AG04450 (cell line): ENCODE results near the gene VCL. TPM values are rescaled to one million over a fixed set of nuclear protein-coding genes. Genes with fewer than 3 reads are reported as not detected.
A peak's percentile ranks its signal among the peaks of the same experiment; 100 is the strongest.

Experiments
- CTCF ChIA-PET: fragments of 300-600, 350-600 bp; formaldehyde crosslinking; extraction: SDS; loops from one replicate; lab custom pipeline; 2022; ENCODE audit warnings: antibody characterized with exemption, inconsistent platforms; lab: Charles Lee
- POLR2A ChIA-PET: fragments of 350-600 bp; formaldehyde crosslinking; extraction: SDS; loops from one replicate; lab custom pipeline; 2021; ENCODE audit warnings: antibody characterized with exemption, inconsistent platforms; lab: Yijun Ruan, JAX
- DNase-seq: peaks from one replicate; pipeline ENCODE4 v3.0.0-alpha.2; 2011; ENCODE audit warnings: low read depth, low spot score
- H3K27ac ChIP-seq: one replicate; pipeline ENCODE4 v1.5.1; 2012; ENCODE audit warnings: low read depth, low read length, control low read depth
- H3K27me3 ChIP-seq: one replicate; pipeline ENCODE4 v1.6.0; 2012; ENCODE audit warnings: low read length; ENCODE audit not compliant: control insufficient read depth, insufficient read depth
- H3K4me3 ChIP-seq: 2 replicates; pipeline ENCODE4 v1.5.1; 2011; ENCODE audit warnings: mild to moderate bottlenecking, low read depth, low read length, control low read depth
- H3K9me3 ChIP-seq: 2 replicates; pipeline ENCODE4 v1.5.1; 2012; ENCODE audit warnings: low read length; ENCODE audit not compliant: control insufficient read depth, insufficient read depth
- CTCF ChIP-seq: IDR thresholded peaks from 2 replicates; pipeline ENCODE4 v1.5.1; 2011; ENCODE audit warnings: low read depth, low read length, control low read depth, inconsistent platforms
- polyA minus RNA-seq: library from RNA; depleted of rRNA, polyadenylated mRNA; stranded (reverse); fragments of >200 nt; gene quantifications from 2 replicates; pipeline ENCODE4 v1.2.3, GENCODE V29; 2011; rRNA and poly(A)+ RNA removed
- polyA plus RNA-seq: library from polyadenylated mRNA; depleted of rRNA; stranded (reverse); fragments of >200 nt; gene quantifications from 2 replicates; pipeline ENCODE4 v1.2.3, GENCODE V29; 2011; rRNA removed

VCL gene
- 313 and 327 TPM in 2 replicates for polyA plus RNA-seq
- 306 and 321 TPM in 2 replicates for polyA minus RNA-seq

DNA sequence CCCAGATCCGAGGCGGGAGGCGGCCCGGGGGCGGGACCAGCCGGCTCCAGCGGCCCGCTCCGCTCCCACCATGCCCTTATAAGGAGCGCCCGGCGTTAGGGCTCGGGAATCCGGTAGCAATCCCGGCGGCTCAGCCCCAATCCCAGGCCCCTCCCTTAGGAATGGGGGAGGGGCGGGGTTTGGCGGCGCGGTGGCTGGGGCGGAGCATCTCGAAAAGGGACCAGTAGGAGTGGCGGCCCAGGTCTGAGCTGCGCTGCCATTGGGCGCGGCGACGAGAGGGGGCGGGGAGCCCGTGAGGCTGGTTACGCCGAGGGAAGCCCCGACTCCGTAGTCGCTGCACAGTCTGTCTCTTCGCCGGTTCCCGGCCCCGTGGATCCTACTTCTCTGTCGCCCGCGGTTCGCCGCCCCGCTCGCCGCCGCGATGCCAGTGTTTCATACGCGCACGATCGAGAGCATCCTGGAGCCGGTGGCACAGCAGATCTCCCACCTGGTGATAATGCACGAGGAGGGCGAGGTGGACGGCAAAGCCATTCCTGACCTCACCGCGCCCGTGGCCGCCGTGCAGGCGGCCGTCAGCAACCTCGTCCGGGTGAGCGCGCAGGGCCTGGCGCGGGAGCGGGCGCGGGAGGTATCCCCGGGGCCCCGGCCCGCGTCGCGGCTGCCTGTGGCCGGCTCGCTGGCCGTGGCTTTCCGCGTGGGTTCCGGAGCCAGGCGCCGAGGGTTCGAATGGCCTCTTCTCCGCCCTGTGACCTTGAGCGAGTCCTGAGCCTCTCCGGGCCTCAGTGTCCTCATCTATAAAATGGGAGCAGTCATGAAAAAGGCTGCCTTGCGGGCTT is at the start of gene VCL:
Gene VCL, plus strand, starts transcription at position 330 of the 836 bp plus-strand sequence. Its CDS starts 92 bp downstream, at position 422.
- Histone ChIP-seq H3K9me3 (no peaks in the 10 kb centered on the region; the same call in 1 of the 2 replicates), H3K4me3 (peak within 1 kb of the TSS; percentile 94), H3K27ac (peak within 1 kb of the TSS; percentile 90), H3K27me3 (no peaks in the 10 kb centered on the region)
- TF ChIP-seq CTCF = no peak
- ChIA-PET POLR2A (interaction anchor here (0.6 to 4.0 kb wide), 11 partner anchors 10 to 110 kb away, joined by 3 to 31 read pairs (median 9); no protein-coding TSS in a partner anchor), CTCF (interaction anchor here (0.5 to 5.1 kb wide), 4 partner anchors 11 to 111 kb away, joined by 4 to 32 read pairs (median 5); no protein-coding TSS in a partner anchor)
- DNase-seq = peak; percentile 96

GRCh38 chr10:73948947-73949633 is 48.8 kb upstream of the VCL start:
- POLR2A ChIA-PET = no interaction called here
- no peak overlapping the region for H3K4me3 ChIP-seq
- CTCF ChIA-PET = interaction anchor here (3.4 kb wide), 1 partner anchor 8 kb away, joined by 18 read pairs; no protein-coding TSS in a partner anchor
- H3K9me3 ChIP-seq = peaks cover 12% of the 10 kb centered on the region
- H3K27me3 ChIP-seq = no peaks in the 10 kb centered on the region
- no peak for DNase-seq
- H3K27ac ChIP-seq = no peak overlapping the region
- no peak for TF ChIP-seq CTCF

DNA sequence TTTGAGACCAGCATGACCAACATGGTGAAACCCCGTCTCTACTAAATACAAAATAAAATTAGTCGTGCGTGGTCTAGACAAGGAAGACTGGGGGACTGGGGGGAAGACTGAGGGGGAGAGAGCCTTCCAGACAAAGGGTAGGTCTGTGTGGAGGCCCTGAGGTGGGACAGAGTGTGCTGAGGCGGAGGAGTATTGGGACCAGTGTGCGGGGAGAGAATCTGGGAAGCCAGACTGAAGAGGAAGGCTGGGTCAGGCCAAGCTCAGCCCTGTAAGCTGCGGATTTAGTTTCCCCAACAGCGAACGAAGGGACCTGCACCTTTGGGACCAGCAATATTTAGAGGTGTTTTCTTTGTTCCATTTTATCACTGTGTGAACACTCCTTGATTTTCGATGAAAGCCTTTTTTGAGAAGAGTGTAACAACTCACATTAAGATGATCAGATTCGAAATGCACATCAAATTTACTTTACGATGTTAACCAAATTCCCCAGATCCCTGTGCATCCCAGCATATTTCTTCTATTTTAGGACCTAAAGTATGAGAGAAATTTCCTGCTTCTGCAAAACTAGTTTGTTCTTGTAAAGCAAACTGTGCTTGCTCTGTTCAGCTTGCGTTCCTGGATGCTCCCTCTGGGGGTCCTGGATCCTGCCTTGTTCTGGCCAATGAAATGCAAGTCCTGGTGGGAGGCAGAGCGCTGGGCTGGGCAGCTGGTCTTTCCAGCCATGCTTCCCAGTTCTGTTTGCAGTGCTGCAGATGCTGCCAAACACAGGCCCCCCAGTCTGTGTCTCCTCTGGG is 47.6 kb upstream of the VCL start:
- no peak for DNase-seq
- TF ChIP-seq CTCF = no peak
- H3K27me3 ChIP-seq = no peaks in the 10 kb centered on the region
- CTCF ChIA-PET = interaction anchor here (3.4 kb wide), 1 partner anchor 10 kb away, joined by 18 read pairs; no protein-coding TSS in a partner anchor
- H3K27ac ChIP-seq = no peak overlapping the region
- POLR2A ChIA-PET = no interaction called here
- no peak overlapping the region for H3K4me3 ChIP-seq
- H3K9me3 ChIP-seq = peaks cover 4% of the 10 kb centered on the region; the same call in 1 of the 2 replicates

GRCh38 chr10:73953665-73954064 is 44.3 kb upstream of the VCL start:
- Histone ChIP-seq H3K27ac (no peak overlapping the region), H3K4me3 (no peak overlapping the region), H3K27me3 (no peaks in the 10 kb centered on the region), H3K9me3 (no peaks in the 10 kb centered on the region)
- DNase-seq = no peak
- CTCF ChIA-PET = interaction anchor here (0.6 to 1.6 kb wide), 3 partner anchors 13 to 127 kb away, joined by 3 to 15 read pairs (median 3); no protein-coding TSS in a partner anchor
- POLR2A ChIA-PET = no interaction called here
- TF ChIP-seq CTCF = no peak
